DND-41 (cell line): ENCODE data around the gene POLR2I.
A peak's percentile ranks its signal among the peaks of the same experiment; 100 is the strongest.
"Not testable (repeated sequence)": the region's sequence is repeated elsewhere in the genome, so short reads cannot be mapped to it uniquely, and the experiment has no call there.

Source experiments
- ATAC-seq: fragments of 200-7000 bp; cut with Tn5 transposase; 3 replicates; pipeline ENCODE4 v1.9.1; 2021; ENCODE audit warnings: low read depth; ENCODE audit not compliant: insufficient read depth
- DNase-seq: peaks from one replicate; pipeline ENCODE4 v3.0.0-alpha.2; 2020
- H2AFZ ChIP-seq: 2 replicates; pipeline ENCODE4 v1.6.0; 2012; ENCODE audit warnings: low read depth, low read length
- H3K27ac ChIP-seq: 2 replicates; pipeline ENCODE4 v1.5.1; 2012; ENCODE audit warnings: low read length, inconsistent platforms
- H3K27me3 ChIP-seq: fragments of 200-600 bp; sonication (generic); 2 replicates; pipeline ENCODE4 v1.6.0; 2012; ENCODE audit warnings: low read length, mild to moderate bottlenecking, inconsistent platforms; ENCODE audit not compliant: insufficient read depth, poor library complexity
- H3K36me3 ChIP-seq: 2 replicates; pipeline ENCODE4 v1.5.1; 2012; ENCODE audit warnings: low read length, inconsistent platforms; ENCODE audit not compliant: insufficient read depth
- H3K4me1 ChIP-seq: 2 replicates; pipeline ENCODE4 v1.5.1; 2012; ENCODE audit warnings: mild to moderate bottlenecking, low read length; ENCODE audit not compliant: insufficient read depth
- H3K4me2 ChIP-seq: 2 replicates; pipeline ENCODE4 v1.6.0; 2012; ENCODE audit warnings: mild to moderate bottlenecking, moderate library complexity, low read length, inconsistent platforms; ENCODE audit not compliant: insufficient read depth
- H3K4me3 ChIP-seq, 2 experiments: fragments of 200-600 bp in 1 of 2; shearing (Covaris generic) in 1 of 2; 2 replicates each; pipeline ENCODE4 v1.5.1; 2012 to 2016; ENCODE audit warnings: inconsistent platforms in 2 of 2, low read length in 2 of 2, mild to moderate bottlenecking in 2 of 2, low read depth in 1 of 2, moderate library complexity in 1 of 2
- H3K79me2 ChIP-seq: 2 replicates; pipeline ENCODE4 v1.6.0; 2012; ENCODE audit warnings: low read length, inconsistent platforms; ENCODE audit not compliant: insufficient read depth
- H3K9ac ChIP-seq: 2 replicates; pipeline ENCODE4 v1.6.0; 2012; ENCODE audit warnings: low read depth, mild to moderate bottlenecking, inconsistent platforms, low read length, moderate library complexity
- H3K9me3 ChIP-seq: 2 replicates; pipeline ENCODE4 v1.5.1; 2012; ENCODE audit warnings: low read length, moderate library complexity, mild to moderate bottlenecking, inconsistent platforms; ENCODE audit not compliant: insufficient read depth, severe bottlenecking
- H4K20me1 ChIP-seq: 2 replicates; pipeline ENCODE4 v1.6.0; 2012; ENCODE audit warnings: low read length; ENCODE audit not compliant: insufficient read depth
- EZH2 ChIP-seq: IDR thresholded peaks from 3 replicates; pipeline ENCODE4 v1.6.1; 2012; ENCODE audit warnings: borderline replicate concordance, low read depth, mild to moderate bottlenecking, moderate library complexity, low read length, inconsistent platforms; ENCODE audit not compliant: severe bottlenecking
- TF ChIP-seq, protein P1 (sequence below): IDR thresholded peaks from 2 replicates; pipeline ENCODE4 v1.5.1; 2012; ENCODE audit warnings: borderline replicate concordance, low read length, moderate library complexity, mild to moderate bottlenecking; ENCODE audit not compliant: poor library complexity, severe bottlenecking; ENCODE audit errors: extremely low read depth

POLR2I gene

DNA sequence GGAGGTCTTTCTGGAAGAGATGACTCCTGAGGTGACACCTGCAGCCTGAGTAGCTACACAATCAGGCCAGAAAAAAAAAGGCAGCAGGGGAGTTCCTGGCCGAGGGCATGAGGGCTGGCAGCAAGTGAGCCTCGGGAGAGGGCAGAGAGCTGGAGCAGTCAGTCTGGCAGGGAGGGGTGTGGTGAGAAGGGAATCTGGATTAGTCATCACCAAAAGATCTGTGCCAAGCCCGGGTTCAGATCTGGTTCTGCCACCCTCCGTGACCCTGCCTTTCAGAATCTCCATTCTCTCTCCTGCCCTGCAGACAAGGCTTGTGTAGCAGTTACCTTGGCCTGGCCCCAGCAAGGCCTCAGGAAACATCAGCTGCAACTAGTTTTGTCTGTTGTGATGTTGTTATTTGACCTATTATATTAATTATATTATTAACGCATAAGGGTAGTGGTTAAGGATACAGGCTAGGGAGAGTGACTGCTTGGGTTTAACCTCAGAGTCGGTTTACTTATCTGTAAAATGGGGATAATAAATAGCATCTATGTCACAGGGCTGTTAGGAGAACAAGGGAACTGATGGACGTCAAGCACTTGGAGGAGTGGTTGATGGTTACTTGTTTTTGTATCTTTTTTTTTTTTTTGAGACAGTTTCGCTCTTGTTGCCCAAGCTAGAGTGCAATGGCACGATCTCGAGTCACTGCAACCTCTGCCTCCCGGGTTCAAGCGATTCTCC, 22.4 kb upstream of the POLR2I start:
- H3K9ac ChIP-seq: no peak overlapping the region
- H3K27ac ChIP-seq: no peak overlapping the region
- no peaks in the 10 kb centered on the region for H3K9me3 ChIP-seq
- H3K79me2 ChIP-seq: peaks cover 19% of the 10 kb centered on the region
- ATAC-seq (no peak), DNase-seq (no peak)
- no peaks in the 10 kb centered on the region for H3K27me3 ChIP-seq
- no peak overlapping the region for H3K4me2 ChIP-seq
- no peak overlapping the region for H2AFZ ChIP-seq
- H3K4me3 ChIP-seq: no peak overlapping the region
- H4K20me1 ChIP-seq: peaks cover 10% of the 10 kb centered on the region
- TF ChIP-seq, protein P1, sequence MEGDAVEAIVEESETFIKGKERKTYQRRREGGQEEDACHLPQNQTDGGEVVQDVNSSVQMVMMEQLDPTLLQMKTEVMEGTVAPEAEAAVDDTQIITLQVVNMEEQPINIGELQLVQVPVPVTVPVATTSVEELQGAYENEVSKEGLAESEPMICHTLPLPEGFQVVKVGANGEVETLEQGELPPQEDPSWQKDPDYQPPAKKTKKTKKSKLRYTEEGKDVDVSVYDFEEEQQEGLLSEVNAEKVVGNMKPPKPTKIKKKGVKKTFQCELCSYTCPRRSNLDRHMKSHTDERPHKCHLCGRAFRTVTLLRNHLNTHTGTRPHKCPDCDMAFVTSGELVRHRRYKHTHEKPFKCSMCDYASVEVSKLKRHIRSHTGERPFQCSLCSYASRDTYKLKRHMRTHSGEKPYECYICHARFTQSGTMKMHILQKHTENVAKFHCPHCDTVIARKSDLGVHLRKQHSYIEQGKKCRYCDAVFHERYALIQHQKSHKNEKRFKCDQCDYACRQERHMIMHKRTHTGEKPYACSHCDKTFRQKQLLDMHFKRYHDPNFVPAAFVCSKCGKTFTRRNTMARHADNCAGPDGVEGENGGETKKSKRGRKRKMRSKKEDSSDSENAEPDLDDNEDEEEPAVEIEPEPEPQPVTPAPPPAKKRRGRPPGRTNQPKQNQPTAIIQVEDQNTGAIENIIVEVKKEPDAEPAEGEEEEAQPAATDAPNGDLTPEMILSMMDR: no peak
- TF ChIP-seq EZH2: no peak
- peaks cover 4% of the 10 kb centered on the region; the same call in 1 of the 2 replicates for H3K36me3 ChIP-seq
- H3K4me1 ChIP-seq: peaks cover 22% of the 10 kb centered on the region

DNA sequence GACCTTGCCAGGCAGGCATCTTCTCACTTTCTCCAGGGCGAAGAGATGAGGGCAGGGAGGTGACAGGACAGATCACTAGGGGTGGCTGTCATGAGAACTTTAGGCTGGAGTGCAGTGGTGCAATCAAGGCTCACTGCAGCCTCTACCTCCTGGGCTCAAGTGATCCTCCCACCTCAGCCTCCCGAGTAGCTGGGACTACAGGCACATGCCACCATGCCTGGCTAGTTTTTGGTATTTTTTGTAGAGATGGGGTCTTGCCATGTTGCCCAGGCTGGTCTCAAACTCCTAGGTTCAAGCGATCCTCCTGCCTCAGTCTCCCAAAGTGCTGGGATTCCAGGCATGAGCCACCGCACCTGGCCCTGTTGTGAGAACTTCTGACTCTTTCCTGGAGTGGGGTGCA, 20.2 kb upstream of the POLR2I start:
- not testable (repeated sequence) for H3K4me2 ChIP-seq

DNA sequence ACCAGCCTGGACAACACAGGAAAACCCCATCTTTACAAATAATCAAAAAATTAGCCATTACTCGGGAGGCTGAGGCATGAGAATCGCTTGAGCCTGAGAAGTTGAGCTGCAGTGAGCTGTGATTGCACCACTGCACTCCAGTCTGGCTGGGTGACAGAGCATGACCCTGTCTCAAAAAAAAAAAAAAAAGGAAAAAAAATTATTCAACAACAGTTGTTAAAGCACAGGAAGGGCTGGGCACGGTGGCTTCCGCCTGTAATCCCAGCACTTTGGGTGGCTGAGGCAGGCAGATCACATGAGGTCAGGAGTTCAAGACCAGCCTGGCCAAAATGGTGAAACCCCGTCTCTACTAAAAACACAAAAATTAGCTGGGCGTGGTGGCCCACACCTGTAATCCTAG, 16.5 kb upstream of the POLR2I start:
- H3K4me3 ChIP-seq, H3K4me2 ChIP-seq, H2AFZ ChIP-seq, H3K9ac ChIP-seq, H4K20me1 ChIP-seq, H3K36me3 ChIP-seq, DNase-seq, H3K27ac ChIP-seq, H3K27me3 ChIP-seq, H3K9me3 ChIP-seq, H3K79me2 ChIP-seq, ATAC-seq: not testable (repeated sequence)
- H3K4me1 ChIP-seq: peaks cover 20% of the 10 kb centered on the region

More for the DNA sequence above, 20.2 kb upstream of the POLR2I start:
- not testable (repeated sequence) for H3K36me3 ChIP-seq, H3K4me3 ChIP-seq, ATAC-seq, H3K27me3 ChIP-seq, H4K20me1 ChIP-seq, H3K9ac ChIP-seq, H3K27ac ChIP-seq, DNase-seq, H3K9me3 ChIP-seq, H3K79me2 ChIP-seq, H2AFZ ChIP-seq
- peaks cover 12% of the 10 kb centered on the region for H3K4me1 ChIP-seq

DNA sequence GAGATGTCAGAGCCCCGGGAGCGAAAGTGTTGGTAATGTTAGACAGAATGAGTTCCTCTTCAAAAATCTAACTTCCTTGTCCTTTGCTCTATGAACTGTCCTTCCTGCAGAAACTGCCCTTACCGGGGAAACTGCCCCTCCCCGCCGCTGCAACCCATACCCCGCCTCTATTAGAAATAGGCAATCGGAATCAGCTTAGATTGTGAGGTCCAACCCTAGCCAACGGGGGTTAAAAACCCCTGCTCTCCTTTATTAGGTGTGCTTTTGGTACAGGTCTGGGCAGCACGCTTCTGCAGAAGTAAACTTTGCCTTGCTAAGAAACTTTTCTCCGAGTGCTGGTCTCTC, 13.7 kb upstream of the POLR2I start:
- Histone ChIP-seq H2AFZ (peak overlapping the region; percentile 95), H3K36me3 (peaks cover 23% of the 10 kb centered on the region), H3K27me3 (no peaks in the 10 kb centered on the region), H3K79me2 (no peaks in the 10 kb centered on the region), H3K9me3 (no peaks in the 10 kb centered on the region), H3K9ac (peak overlapping the region; percentile 65), H3K4me1 (peaks cover 20% of the 10 kb centered on the region), H4K20me1 (no peaks in the 10 kb centered on the region), H3K4me2 (peak overlapping the region; percentile 86), H3K27ac (peak overlapping the region; percentile 88), H3K4me3 (peak overlapping the region; percentile 27 to 64; a peak in 3 of 4 replicates)
- DNase-seq (no peak), ATAC-seq (no peak)
- no peak for TF ChIP-seq EZH2
- TF ChIP-seq, protein P1: no peak
